ENCODE data around the gene LMF1.

DNA sequence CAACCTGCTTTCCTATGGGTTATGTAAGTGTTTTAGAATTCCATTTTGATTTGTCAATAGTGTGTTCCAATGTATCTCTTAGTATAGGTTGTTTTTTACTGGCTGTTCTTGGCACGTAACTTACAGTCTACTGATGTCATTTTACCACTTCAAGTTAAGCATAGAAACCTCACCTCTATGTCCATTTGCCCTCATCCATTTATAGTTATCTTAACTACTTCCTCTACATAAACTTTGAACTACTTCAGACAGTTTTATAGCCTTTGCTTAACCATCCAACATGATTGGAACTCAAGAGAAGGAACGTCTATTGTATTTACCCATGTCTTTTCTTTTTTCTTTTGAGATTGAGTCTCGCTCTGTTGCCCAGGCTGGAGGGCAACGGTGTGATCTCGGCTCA, 105.8 kb downstream of the LMF1 start:
- TF ChIP-seq, protein P1, sequence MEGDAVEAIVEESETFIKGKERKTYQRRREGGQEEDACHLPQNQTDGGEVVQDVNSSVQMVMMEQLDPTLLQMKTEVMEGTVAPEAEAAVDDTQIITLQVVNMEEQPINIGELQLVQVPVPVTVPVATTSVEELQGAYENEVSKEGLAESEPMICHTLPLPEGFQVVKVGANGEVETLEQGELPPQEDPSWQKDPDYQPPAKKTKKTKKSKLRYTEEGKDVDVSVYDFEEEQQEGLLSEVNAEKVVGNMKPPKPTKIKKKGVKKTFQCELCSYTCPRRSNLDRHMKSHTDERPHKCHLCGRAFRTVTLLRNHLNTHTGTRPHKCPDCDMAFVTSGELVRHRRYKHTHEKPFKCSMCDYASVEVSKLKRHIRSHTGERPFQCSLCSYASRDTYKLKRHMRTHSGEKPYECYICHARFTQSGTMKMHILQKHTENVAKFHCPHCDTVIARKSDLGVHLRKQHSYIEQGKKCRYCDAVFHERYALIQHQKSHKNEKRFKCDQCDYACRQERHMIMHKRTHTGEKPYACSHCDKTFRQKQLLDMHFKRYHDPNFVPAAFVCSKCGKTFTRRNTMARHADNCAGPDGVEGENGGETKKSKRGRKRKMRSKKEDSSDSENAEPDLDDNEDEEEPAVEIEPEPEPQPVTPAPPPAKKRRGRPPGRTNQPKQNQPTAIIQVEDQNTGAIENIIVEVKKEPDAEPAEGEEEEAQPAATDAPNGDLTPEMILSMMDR (IDR thresholded peaks at IDR 0.05 in 2 of 3, conservative IDR thresholded peaks at IDR 0.05 in 1 of 3; ENCODE audit: borderline replicate concordance in 1 of 3, insufficient read depth in 1 of 3, low read depth in 2 of 3, low read length in 2 of 3): no peak
- TF ChIP-seq POLR2A (IDR thresholded peaks at IDR 0.05; ENCODE audit: borderline replicate concordance, extremely low read depth, insufficient read depth, insufficient read length): no peak
- TF ChIP-seq POLR2AphosphoS5 (IDR thresholded peaks at IDR 0.05; ENCODE audit: low read depth, low read length): no peak
- no peak for TF ChIP-seq EZH2phosphoT487 (IDR thresholded peaks at IDR 0.05; ENCODE audit: borderline replicate concordance)
- TF ChIP-seq JUND (IDR thresholded peaks at IDR 0.05): no peak
- TF ChIP-seq ZFX (IDR thresholded peaks at IDR 0.05): no peak
- TF ChIP-seq, protein P2, sequence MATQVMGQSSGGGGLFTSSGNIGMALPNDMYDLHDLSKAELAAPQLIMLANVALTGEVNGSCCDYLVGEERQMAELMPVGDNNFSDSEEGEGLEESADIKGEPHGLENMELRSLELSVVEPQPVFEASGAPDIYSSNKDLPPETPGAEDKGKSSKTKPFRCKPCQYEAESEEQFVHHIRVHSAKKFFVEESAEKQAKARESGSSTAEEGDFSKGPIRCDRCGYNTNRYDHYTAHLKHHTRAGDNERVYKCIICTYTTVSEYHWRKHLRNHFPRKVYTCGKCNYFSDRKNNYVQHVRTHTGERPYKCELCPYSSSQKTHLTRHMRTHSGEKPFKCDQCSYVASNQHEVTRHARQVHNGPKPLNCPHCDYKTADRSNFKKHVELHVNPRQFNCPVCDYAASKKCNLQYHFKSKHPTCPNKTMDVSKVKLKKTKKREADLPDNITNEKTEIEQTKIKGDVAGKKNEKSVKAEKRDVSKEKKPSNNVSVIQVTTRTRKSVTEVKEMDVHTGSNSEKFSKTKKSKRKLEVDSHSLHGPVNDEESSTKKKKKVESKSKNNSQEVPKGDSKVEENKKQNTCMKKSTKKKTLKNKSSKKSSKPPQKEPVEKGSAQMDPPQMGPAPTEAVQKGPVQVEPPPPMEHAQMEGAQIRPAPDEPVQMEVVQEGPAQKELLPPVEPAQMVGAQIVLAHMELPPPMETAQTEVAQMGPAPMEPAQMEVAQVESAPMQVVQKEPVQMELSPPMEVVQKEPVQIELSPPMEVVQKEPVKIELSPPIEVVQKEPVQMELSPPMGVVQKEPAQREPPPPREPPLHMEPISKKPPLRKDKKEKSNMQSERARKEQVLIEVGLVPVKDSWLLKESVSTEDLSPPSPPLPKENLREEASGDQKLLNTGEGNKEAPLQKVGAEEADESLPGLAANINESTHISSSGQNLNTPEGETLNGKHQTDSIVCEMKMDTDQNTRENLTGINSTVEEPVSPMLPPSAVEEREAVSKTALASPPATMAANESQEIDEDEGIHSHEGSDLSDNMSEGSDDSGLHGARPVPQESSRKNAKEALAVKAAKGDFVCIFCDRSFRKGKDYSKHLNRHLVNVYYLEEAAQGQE (IDR thresholded peaks at IDR 0.05; ENCODE audit: low read depth): no peak
- TF ChIP-seq SIN3A (IDR thresholded peaks at IDR 0.05; ENCODE audit: low read depth): no peak
- no peak for TF ChIP-seq SRF (IDR thresholded peaks at IDR 0.05; ENCODE audit: low read depth)
- TF ChIP-seq, protein P3, sequence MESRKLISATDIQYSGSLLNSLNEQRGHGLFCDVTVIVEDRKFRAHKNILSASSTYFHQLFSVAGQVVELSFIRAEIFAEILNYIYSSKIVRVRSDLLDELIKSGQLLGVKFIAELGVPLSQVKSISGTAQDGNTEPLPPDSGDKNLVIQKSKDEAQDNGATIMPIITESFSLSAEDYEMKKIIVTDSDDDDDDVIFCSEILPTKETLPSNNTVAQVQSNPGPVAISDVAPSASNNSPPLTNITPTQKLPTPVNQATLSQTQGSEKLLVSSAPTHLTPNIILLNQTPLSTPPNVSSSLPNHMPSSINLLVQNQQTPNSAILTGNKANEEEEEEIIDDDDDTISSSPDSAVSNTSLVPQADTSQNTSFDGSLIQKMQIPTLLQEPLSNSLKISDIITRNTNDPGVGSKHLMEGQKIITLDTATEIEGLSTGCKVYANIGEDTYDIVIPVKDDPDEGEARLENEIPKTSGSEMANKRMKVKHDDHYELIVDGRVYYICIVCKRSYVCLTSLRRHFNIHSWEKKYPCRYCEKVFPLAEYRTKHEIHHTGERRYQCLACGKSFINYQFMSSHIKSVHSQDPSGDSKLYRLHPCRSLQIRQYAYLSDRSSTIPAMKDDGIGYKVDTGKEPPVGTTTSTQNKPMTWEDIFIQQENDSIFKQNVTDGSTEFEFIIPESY (IDR thresholded peaks at IDR 0.05; ENCODE audit: extremely low read depth, insufficient replicate concordance, low read length): no peak

Data from HCT116 (cell line).